Measurements from ENCODE around the gene HLA-DPB1.

The HLA-DPB1 gene

GRCh38 chr6:33128318-33128717 lies 52.5 kb downstream of the HLA-DPB1 start:
- Histone ChIP-seq H3K9me3 (ENCODE audit: control insufficient read depth, insufficient read depth, low read length) (peaks cover 4% of the 10 kb centered on the region), H3K36me3 (ENCODE audit: control insufficient read depth, insufficient read depth, low read length) (peaks cover 23% of the 10 kb centered on the region), H3K27me3 (ENCODE audit: control insufficient read depth, insufficient read depth, low read length) (no peaks in the 10 kb centered on the region), H3K4me1 (ENCODE audit: control insufficient read depth, insufficient read depth, low read length) (no peaks in the 10 kb centered on the region), H3K27ac (ENCODE audit: low read length) (no peak overlapping the region), H3K4me3 (ENCODE audit: low read length) (no peak overlapping the region)
- WGBS (ENCODE audit: insufficient coverage, insufficient read length), result no CpG with 5 or more reads among the region's 3 CpGs
- DNase-seq (ENCODE audit: low read depth, low spot score), result no peak

DNA sequence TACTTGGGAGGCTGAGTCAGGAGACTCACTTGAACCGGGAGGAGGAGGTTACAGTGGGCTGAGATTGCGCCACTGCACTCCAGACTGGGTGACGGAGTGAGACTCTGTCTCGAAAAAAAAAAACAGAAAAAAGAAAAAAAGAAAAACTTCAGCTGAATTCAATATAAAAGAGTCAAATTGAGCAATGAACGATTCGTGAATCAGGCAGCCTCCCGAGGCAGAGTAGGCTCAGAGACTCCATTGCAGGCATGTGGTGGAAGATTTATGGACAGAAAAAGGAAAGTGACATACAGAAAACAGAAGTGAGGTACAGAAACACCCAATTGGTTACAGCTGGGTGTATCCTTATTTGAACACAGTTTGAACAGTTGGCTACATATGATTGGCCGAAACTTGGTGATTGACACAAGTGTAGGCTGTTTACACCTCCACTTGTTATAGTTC lies 56.3 kb downstream of the HLA-DPB1 start:
- peaks cover 17% of the 10 kb centered on the region for H3K36me3 ChIP-seq (ENCODE audit: control insufficient read depth, insufficient read depth, low read length)
- no peak overlapping the region for H3K4me3 ChIP-seq (ENCODE audit: low read length)
- no CpG with 5 or more reads among the region's 8 CpGs for WGBS (ENCODE audit: insufficient coverage, insufficient read length)
- DNase-seq (ENCODE audit: low read depth, low spot score), result no peak
- no peaks in the 10 kb centered on the region for H3K9me3 ChIP-seq (ENCODE audit: control insufficient read depth, insufficient read depth, low read length)
- H3K4me1 ChIP-seq (ENCODE audit: control insufficient read depth, insufficient read depth, low read length), result no peaks in the 10 kb centered on the region
- no peaks in the 10 kb centered on the region for H3K27me3 ChIP-seq (ENCODE audit: control insufficient read depth, insufficient read depth, low read length)
- no peak overlapping the region for H3K27ac ChIP-seq (ENCODE audit: low read length)

DNA sequence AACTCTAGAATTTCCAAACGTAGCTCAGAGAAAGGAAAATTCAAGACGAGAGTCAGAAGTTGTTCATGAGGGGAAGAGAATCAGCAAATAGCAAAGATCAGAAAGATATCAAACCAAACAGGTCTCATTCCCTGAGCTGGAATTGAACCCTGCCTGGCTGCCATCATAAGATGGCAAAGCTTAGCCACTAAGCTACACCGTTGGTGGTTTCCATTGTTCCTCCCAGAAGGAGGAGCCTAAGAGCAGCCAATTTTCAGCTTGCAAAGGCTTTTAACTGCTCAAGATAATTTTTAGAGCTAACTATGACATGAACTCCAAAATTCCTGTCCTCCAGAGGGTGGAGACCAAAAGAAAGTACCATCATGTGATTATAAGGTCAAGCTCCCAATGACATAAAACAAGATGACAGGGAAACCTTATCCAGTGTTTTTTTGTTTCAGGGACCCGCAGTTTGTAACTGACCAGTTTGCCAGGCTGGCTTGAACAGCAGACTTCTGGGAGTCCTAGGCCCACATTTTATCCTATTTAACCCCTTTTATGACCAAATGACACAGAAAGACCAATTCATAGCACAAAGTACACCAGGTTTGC lies 60.6 kb downstream of the HLA-DPB1 start:
- Histone ChIP-seq H3K4me3 (ENCODE audit: low read length) (no peak overlapping the region), H3K36me3 (ENCODE audit: control insufficient read depth, insufficient read depth, low read length) (no peaks in the 10 kb centered on the region), H3K27ac (ENCODE audit: low read length) (no peak overlapping the region), H3K4me1 (ENCODE audit: control insufficient read depth, insufficient read depth, low read length) (no peaks in the 10 kb centered on the region), H3K27me3 (ENCODE audit: control insufficient read depth, insufficient read depth, low read length) (no peaks in the 10 kb centered on the region), H3K9me3 (ENCODE audit: control insufficient read depth, insufficient read depth, low read length) (no peaks in the 10 kb centered on the region)
- DNase-seq (ENCODE audit: low read depth, low spot score), result no peak
- WGBS (ENCODE audit: insufficient coverage, insufficient read length), result no CpG with 5 or more reads among the region's 4 CpGs

All from iPS DF 6.9 (cell line).